ENCODE measurements around the gene PEPD. TPM values are rescaled to one million over a fixed set of nuclear protein-coding genes. Genes with fewer than 3 reads are reported as not detected.
A peak's percentile ranks its signal among the peaks of the same experiment; 100 is the strongest.

The PEPD gene
- total RNA-seq, 1 donor from 2014 or later: 78.8 TPM

DNA sequence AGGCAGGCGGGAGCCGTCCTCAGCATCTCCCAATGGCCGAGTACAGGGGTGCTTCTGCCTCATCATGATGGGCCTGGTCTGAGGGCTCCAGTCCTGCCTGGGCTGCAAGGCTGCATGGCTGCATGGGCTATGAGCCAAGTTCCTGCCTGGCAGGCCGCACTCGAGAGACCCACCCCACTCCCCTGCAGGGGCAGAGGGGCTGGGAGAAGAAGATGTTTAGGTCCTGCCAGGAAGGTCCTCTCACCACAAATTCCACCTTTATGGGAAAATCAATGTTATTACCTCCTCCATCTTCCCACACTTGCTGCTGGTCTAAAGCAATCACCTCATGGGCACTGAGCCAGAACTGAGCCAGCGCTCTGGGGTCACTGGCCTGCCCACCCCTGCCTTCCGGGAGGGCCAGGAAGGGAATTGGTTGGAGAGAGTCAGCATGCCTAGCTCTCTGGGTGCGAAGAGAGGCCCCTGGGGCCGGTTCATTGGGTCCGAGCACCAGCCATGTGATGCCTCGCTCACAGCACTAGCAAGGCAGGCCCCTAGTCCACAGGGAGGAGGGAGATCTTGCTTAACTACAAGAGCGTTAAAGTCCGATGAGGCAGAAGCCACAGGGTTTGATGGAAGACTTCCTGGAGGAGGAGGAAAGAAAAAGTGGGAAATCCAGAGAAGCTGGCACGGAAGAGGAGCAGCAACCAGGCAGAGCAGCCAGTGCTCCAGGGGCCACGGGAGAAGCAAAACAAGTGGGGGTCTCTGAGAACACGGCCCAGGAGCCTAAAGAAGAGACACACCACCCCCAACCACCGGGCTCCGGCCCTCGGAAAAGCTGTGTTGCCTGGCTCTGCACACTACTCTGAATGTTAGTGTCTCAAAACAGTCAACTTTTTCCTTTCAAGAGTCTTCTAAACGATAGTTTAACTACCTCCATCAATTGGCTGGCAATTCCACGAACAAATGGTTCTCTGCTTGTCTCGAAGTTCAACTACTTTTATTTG, 84.9 kb downstream of the PEPD start:
- peak; percentile 5 for DNase-seq

DNA sequence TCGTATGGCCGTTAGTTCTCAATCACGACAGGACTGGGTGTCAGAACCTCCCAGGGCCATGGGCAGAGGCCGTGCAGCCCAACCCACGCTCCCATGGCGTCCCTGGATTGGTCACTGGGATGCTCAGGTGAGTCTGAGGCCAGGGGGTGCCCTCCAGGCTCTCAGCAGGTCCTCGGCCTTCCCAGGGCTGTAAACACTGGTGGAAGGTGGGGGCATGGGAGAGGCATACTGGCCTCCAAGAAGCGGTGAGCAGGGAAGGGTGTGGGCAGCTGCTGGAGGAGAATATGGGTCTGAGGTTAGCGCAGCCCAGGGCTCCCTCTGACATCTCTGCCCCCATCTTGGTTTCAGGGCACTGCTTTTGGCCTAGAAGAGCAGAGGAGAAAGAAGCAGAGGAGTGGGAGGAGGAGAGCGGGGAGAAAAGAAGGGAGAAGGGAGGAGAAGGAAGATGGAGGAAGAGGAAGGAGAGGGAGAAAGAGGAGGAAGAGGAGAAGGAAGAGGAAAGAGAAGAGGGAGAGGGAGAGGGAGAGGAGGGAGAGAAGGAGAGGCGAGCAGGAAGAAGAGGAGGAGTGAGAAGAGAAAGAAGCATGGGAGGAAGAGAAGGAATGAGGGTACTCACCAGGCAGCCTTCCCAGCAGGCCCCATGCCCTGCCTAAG, 85.8 kb downstream of the PEPD start:
- DNase-seq: no peak

DNA sequence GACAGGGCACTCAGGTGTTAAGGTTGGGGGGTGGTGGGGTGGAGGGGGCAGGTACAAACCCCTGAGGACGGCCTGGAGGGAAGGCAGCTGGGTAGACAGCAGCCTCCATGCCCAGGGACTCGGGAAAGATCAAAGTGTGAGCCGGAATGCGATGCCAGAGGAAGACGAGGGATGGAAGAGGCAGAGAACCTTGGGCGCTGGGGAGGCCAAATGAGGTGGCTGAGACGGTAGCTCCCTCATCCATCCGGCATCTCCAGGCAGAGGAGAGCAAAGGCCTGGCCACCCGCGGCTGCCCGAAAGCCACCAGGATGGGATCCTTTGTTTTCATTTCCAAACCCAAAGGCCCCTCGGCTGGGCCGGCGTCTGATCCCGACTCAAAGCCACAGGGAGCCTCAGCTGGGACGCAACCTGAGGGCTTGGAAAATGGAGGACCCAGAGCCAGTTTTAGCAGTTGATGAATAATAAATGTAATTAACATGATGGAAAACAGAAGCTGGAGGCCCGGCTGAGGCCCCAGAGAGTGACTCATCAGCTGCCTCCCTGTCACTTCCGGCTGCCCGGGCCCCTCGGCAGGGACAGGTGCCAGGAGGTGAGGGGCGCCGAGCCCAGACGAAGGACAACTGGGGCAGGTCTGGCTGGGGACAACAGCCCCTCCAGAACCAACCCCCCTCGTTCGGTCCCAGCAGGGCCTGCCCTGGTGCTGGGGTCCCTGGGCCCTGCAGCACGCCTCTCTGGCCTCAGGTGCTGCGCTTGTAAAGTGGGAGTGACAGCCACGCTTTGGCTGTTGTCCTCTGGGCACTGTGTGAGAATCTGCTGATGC, 86.5 kb downstream of the PEPD start:
- DNase-seq: peak; percentile 37

GRCh38 chr19:33434069-33434885, 87.3 kb downstream of the PEPD start:
- no peak for DNase-seq

GRCh38 chr19:33432446-33433170, 89.0 kb downstream of the PEPD start:
- no peak for DNase-seq

DNA sequence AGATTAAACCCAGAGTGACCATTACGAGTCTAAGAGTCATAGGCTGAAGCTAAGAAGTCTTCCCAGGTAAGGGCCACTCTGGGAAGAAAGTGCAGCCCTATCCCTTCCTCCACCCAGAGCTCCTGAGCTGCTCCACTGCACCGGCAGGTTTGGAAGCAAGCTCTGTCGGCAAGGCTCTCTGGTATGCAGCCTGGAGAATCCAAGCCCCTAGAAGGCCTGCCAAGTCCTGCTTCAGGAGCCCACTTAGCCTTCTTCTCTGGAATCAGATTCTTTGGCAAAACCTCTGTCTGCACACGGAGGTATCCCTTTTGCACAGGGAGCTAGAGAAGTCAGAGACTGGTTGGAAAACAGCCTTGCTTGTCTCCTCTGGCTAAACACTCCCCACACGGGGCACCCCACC, 89.6 kb downstream of the PEPD start:
- DNase-seq: no peak

DNA sequence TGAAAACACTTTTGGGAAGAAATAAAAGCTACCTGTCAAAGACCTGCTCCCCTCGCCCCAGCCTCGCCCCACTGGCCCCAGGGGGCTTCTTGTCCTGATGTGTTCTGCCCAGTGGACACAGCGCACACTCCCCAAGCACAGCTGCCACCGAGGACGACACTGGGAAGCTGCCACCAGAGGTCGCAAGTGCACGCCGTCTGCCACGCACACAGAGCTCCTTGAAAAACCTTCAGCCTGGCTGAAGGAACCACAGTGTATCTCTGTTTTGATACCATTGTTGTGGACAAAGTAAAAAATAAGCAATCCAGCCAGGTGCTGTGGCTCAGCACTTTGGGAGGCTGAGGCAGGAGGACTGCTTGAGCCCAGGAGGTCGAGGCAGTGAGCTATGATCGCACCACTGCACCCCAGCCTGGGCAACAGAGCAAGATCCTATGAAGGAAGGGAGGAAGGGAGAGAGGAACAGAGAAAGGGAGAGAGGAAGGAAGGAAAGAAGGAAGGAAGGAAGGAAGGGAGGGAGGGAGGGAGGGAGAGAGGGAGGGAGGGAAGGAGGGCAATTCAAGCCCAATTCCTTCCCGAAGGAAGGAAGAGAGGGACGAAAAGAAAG, 90.8 kb downstream of the PEPD start:
- peak; percentile 87 for DNase-seq

DNA sequence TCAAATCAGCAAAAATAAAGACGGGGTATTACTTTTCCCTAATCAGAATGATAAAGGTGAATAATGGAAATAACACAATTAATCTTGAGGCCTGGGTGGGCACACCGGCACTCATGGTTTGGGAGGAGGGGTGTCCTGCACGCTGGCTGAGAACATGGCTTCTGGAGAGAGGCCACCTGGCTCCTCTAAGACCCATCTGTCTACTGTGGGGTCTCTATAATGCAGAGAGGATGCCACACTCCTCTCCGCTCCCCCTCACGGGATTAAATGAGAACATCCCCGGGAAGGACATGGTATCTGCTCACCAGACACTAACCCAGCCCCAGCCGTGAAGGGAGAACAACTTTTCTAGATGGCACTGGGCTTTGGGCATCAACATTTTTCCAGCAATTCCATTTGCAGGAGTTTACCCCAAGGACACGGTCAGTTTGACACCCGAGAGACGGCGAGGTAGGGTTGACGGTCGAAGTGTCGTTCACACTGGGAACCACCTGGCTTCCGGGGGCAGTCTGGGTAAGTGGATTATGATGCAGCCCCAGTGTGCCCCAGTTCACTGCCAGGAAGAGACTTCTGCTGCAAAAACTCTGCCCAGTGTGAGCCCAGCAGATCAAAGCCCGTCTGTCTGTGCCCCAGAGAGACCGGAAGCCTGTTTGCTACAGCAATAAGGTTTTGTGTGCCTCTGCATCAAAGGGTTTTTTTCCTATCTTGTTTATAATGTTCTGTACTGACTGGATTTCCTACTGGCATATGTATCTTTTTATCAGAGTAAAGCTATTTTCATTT, 91.5 kb downstream of the PEPD start:
- DNase-seq: peak; percentile 5

GRCh38 chr19:33428627-33429125, 92.9 kb downstream of the PEPD start:
- DNase-seq: no peak

- DNase-seq: no peak
Measured at GRCh38 chr19:33427801-33428626, 93.6 kb downstream of the PEPD start.

DNA sequence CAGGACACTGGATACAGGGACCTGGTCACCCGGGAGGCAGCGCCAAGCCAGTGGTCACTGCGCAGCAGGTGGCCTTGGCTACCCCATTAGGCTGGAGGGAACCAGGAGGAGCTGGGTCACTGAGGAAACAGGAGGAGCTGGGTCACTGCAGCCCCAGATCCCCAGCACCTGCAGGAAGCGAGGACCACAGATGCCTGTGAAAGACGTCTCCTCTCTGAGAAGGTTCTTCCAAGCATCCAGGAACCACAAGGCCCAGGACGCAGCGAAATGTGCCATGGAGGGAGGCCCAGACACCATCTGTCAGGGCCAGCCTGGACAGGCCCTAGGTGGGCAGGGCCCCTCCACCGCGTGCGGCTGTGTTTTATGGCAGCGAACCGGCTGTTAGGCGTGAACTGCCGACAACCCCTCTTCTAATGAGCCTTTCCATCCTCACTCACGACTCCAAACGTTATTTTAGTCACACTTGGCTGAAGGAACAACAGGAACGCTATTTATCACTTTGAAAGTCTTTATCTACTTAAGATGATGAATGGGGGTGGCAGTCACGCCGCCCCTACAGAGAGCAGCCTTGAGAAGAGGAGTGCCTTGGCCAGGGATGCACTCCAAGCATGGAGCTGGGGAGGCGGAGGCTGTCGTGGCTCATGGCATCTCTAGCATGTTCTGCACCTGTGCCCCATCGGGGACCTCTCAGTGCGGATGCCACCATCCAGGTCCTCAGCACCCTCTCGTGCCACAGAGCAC, 94.8 kb downstream of the PEPD start:
- DNase-seq: no peak

- DNase-seq: no peak
Measured at GRCh38 chr19:33424181-33424580, 97.4 kb downstream of the PEPD start.

GRCh38 chr19:33422369-33423180, 99.0 kb downstream of the PEPD start:
- DNase-seq: no peak

GRCh38 chr19:33421368-33421767, 100.2 kb downstream of the PEPD start:
- no peak for DNase-seq

DNA sequence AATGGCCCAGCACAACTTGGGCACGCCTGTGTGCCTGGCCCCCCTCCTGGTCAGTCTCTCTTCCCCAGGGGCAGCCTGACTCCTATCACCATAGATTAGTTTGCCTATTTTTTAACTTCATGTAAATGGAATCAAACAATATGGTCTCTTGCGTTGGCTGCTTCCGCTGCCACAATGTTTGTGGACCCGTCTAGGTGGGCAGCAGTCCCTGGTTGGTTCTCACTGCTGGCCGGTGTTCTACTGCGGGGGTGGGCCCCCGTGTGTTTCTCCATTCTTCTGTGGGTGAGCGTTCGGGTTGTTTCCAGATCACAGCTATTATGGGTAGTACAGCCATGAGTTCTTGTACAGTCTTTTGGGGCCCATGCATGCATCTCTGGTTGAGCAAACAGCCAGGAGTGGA, 100.8 kb downstream of the PEPD start:
- no peak for DNase-seq

GRCh38 chr19:33419788-33420130, 101.8 kb downstream of the PEPD start:
- DNase-seq: no peak

All from dermis blood vessel endothelial cell (primary cell).